H1 (cell line): ENCODE data around the gene SPTB.
A peak's percentile ranks its signal among the peaks of the same experiment; 100 is the strongest.

ENCODE experiments used
- ATF3 ChIP-seq: IDR thresholded peaks from 2 replicates; pipeline ENCODE4 v1.6.1; 2011; ENCODE audit warnings: low read depth, mild to moderate bottlenecking, low read length; ENCODE audit not compliant: insufficient read depth
- EP300 ChIP-seq, 2 experiments: IDR thresholded peaks; 1 replicate in 1 of 2; 2 replicates in 1 of 2; pipeline ENCODE4 v1.6.1; 2011 to 2012; ENCODE audit warnings: low read depth in 2 of 2, low read length in 2 of 2, mild to moderate bottlenecking in 2 of 2, borderline replicate concordance in 1 of 2, inconsistent platforms in 1 of 2, moderate library complexity in 1 of 2
- EZH2 ChIP-seq: fragments of 200-600 bp; sonication (generic); IDR thresholded peaks from 2 replicates; pipeline ENCODE4 v1.7.1; 2012; ENCODE audit warnings: low read depth, mild to moderate bottlenecking, moderate library complexity, low read length, inconsistent platforms; ENCODE audit not compliant: severe bottlenecking
- GTF2F1 ChIP-seq: IDR thresholded peaks from 2 replicates; pipeline ENCODE4 v1.6.1; 2012; ENCODE audit warnings: low read depth, low read length, improper control_type of control experiment, borderline replicate concordance
- MAX ChIP-seq: IDR thresholded peaks from 2 replicates; pipeline ENCODE4 v1.6.1; 2012; ENCODE audit warnings: inconsistent platforms
- NANOG ChIP-seq: IDR thresholded peaks from 2 replicates; pipeline ENCODE4 v1.6.1; 2011; ENCODE audit warnings: low read length, low read depth, mild to moderate bottlenecking, inconsistent platforms; ENCODE audit not compliant: insufficient read depth, poor library complexity, severe bottlenecking
- POLR2A ChIP-seq, 2 experiments: IDR thresholded peaks; 1 replicate in 1 of 2; 2 replicates in 1 of 2; pipeline ENCODE4 v1.6.1; 2011; ENCODE audit warnings: low read depth in 2 of 2, low read length in 2 of 2, mild to moderate bottlenecking in 2 of 2; ENCODE audit errors: control extremely low read depth in 1 of 2
- RAD21 ChIP-seq, 2 experiments: IDR thresholded peaks in 1 of 2; conservative IDR thresholded peaks in 1 of 2; 2 replicates each; pipeline ENCODE4 v1.6.1; 2011; ENCODE audit warnings: low read depth in 2 of 2, low read length in 2 of 2, improper control_type of control experiment in 1 of 2, inconsistent platforms in 1 of 2, mild to moderate bottlenecking in 1 of 2, moderate library complexity in 1 of 2
- SIN3A ChIP-seq, 2 experiments: IDR thresholded peaks in 1 of 2; conservative IDR thresholded peaks in 1 of 2; 2 replicates each; pipeline ENCODE4 v1.6.1; 2011 to 2012; ENCODE audit warnings: low read length in 2 of 2, improper control_type of control experiment in 1 of 2, low read depth in 1 of 2, mild to moderate bottlenecking in 1 of 2
- SP1 ChIP-seq: IDR thresholded peaks from 2 replicates; pipeline ENCODE4 v1.6.1; 2011; ENCODE audit warnings: low read depth, low read length
- SP2 ChIP-seq: IDR thresholded peaks from 2 replicates; pipeline ENCODE4 v1.6.1; 2012; ENCODE audit warnings: mild to moderate bottlenecking, low read length, inconsistent platforms
- TAF1 ChIP-seq: IDR thresholded peaks from 2 replicates; pipeline ENCODE4 v1.6.1; 2011; ENCODE audit warnings: mild to moderate bottlenecking, low read depth, low read length
- TEAD4 ChIP-seq: IDR thresholded peaks from 2 replicates; pipeline ENCODE4 v1.6.1; 2012; ENCODE audit warnings: low read depth, low read length, inconsistent platforms, mixed read lengths
- TF ChIP-seq, protein P1 (sequence below), 3 experiments: IDR thresholded peaks; 1 replicate in 2 of 3; 2 replicates in 1 of 3; pipeline versions ENCODE4 v1.5.1 to v1.6.1; 2011; ENCODE audit warnings: low read length in 3 of 3, mild to moderate bottlenecking in 3 of 3, inconsistent platforms in 2 of 3, low read depth in 1 of 3, moderate library complexity in 1 of 3; ENCODE audit not compliant: insufficient read depth in 1 of 3; ENCODE audit errors: control extremely low read depth in 1 of 3

DNA sequence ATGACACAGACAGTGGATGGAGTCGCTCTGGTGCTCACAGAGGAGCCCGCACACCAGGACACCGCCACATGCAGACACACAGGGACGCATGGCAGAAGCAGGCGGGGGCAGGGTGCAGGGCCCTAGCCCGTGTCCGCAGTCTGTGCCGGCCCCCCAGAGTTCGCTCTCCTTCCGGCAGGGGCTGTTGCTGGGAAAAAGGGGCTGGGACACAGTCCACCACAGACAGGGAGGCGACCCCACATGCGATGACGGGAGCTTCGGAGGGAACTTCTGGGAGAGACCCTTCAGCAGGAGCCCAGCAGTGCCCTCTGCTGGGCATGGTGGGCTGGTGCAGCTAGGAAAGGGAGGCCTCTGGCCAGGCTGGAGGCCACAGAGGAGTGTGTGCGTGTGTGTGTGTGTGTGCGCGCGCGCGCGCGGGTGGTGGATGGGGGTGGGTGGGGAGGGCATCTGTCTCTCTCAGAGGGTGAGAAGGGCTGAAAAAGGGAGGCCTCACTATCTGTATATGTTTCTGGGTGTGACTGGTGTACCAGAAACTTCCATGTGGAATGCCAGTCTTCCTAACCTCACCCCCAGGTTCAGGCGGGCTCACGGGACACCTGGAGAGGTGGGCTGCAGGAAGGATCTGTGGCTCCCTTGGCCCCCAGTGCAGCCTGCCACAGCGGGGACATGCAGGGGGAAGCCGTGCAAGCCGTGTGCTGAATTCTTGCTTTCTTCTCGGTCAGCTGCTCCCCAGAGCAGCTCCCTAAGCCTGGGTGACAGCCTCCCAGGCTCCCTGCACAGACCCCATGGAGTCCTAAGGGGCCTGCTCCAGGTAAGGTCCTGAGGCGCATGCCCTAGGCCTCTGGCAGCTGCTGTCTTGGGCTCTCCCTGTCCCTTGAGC, 114.8 kb downstream of the SPTB start:
- TF ChIP-seq, protein P1, sequence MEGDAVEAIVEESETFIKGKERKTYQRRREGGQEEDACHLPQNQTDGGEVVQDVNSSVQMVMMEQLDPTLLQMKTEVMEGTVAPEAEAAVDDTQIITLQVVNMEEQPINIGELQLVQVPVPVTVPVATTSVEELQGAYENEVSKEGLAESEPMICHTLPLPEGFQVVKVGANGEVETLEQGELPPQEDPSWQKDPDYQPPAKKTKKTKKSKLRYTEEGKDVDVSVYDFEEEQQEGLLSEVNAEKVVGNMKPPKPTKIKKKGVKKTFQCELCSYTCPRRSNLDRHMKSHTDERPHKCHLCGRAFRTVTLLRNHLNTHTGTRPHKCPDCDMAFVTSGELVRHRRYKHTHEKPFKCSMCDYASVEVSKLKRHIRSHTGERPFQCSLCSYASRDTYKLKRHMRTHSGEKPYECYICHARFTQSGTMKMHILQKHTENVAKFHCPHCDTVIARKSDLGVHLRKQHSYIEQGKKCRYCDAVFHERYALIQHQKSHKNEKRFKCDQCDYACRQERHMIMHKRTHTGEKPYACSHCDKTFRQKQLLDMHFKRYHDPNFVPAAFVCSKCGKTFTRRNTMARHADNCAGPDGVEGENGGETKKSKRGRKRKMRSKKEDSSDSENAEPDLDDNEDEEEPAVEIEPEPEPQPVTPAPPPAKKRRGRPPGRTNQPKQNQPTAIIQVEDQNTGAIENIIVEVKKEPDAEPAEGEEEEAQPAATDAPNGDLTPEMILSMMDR (IDR thresholded peaks at IDR 0.05; ENCODE audit: control extremely low read depth in 1 of 3, insufficient read depth in 1 of 3, low read depth in 1 of 3, low read length in 3 of 3), result peak in 2 of 3 experiments; percentile 89 to 90; a peak in 3 of 4 replicates
- TF ChIP-seq SP2, result no peak
- TF ChIP-seq MAX, result peak; percentile 35; the same call in 1 of the 2 replicates
- no peak for TF ChIP-seq EZH2
- TF ChIP-seq SIN3A (conservative IDR thresholded peaks at IDR 0.05 in 1 of 2, IDR thresholded peaks at IDR 0.05 in 1 of 2; ENCODE audit: low read depth in 1 of 2, low read length in 2 of 2), result no peak
- TF ChIP-seq RAD21 (IDR thresholded peaks at IDR 0.05 in 1 of 2, conservative IDR thresholded peaks at IDR 0.05 in 1 of 2; ENCODE audit: low read depth in 2 of 2, low read length in 2 of 2), result peak; percentile 82 to 84
- no peak for TF ChIP-seq NANOG
- no peak for TF ChIP-seq EP300 (IDR thresholded peaks at IDR 0.05; ENCODE audit: borderline replicate concordance in 1 of 2, low read depth in 2 of 2, low read length in 2 of 2)
- no peak for TF ChIP-seq TAF1
- no peak for TF ChIP-seq TEAD4
- TF ChIP-seq SP1, result no peak
- no peak for TF ChIP-seq ATF3
- TF ChIP-seq GTF2F1, result no peak
- TF ChIP-seq POLR2A (IDR thresholded peaks at IDR 0.05; ENCODE audit: control extremely low read depth in 1 of 2, low read depth in 2 of 2, low read length in 2 of 2), result no peak
